ENCODE results near the gene GPR84.
"Not testable (repeated sequence)": the region's sequence is repeated elsewhere in the genome, so short reads cannot be mapped to it uniquely, and the experiment has no call there.

Gene GPR84

GRCh38 chr12:54358191-54358944 is 5.9 kb downstream of the GPR84 start:
- Histone ChIP-seq H3K36me3 (ENCODE audit: control insufficient read depth, insufficient read depth, low read length) (no peaks in the 10 kb centered on the region; the same call in 1 of the 2 replicates), H3K27me3 (replicated peaks; ENCODE audit: control insufficient read depth, insufficient read depth, low read length) (no peaks in the 10 kb centered on the region), H3K4me3 (replicated peaks; ENCODE audit: low read depth, low read length) (peak overlapping the region; percentile 80)
- TF ChIP-seq CTCF (IDR thresholded peaks at IDR 0.05; ENCODE audit: insufficient read depth, low read length, poor library complexity, severe bottlenecking), result no peak
- no peak for DNase-seq (ENCODE audit: extremely low read depth, insufficient read length)

- DNase-seq (ENCODE audit: extremely low read depth, insufficient read length), result no peak
- no peak for TF ChIP-seq CTCF (IDR thresholded peaks at IDR 0.05; ENCODE audit: insufficient read depth, low read length, poor library complexity, severe bottlenecking)
- Histone ChIP-seq H3K36me3 (ENCODE audit: control insufficient read depth, insufficient read depth, low read length) (no peaks in the 10 kb centered on the region; the same call in none of the 2 replicates), H3K4me3 (replicated peaks; ENCODE audit: low read depth, low read length) (no peak overlapping the region; the same call in 1 of the 2 replicates), H3K27me3 (replicated peaks; ENCODE audit: control insufficient read depth, insufficient read depth, low read length) (no peaks in the 10 kb centered on the region)
These were observed 6.6 kb downstream of the GPR84 start for GRCh38 chr12:54357506-54358190.

GRCh38 chr12:54356951-54357356 is 7.3 kb downstream of the GPR84 start:
- H3K27me3 ChIP-seq (replicated peaks; ENCODE audit: control insufficient read depth, insufficient read depth, low read length), result no peaks in the 10 kb centered on the region
- no peak overlapping the region for H3K4me3 ChIP-seq (replicated peaks; ENCODE audit: low read depth, low read length)
- no peak for TF ChIP-seq CTCF (IDR thresholded peaks at IDR 0.05; ENCODE audit: insufficient read depth, low read length, poor library complexity, severe bottlenecking)
- no peaks in the 10 kb centered on the region; the same call in none of the 2 replicates for H3K36me3 ChIP-seq (ENCODE audit: control insufficient read depth, insufficient read depth, low read length)
- DNase-seq (ENCODE audit: extremely low read depth, insufficient read length), result no peak

GRCh38 chr12:54356228-54356627 is 8.1 kb downstream of the GPR84 start:
- Histone ChIP-seq H3K36me3 (ENCODE audit: control insufficient read depth, insufficient read depth, low read length) (no peaks in the 10 kb centered on the region; the same call in none of the 2 replicates), H3K27me3 (replicated peaks; ENCODE audit: control insufficient read depth, insufficient read depth, low read length) (no peaks in the 10 kb centered on the region), H3K4me3 (replicated peaks; ENCODE audit: low read depth, low read length) (no peak overlapping the region)
- TF ChIP-seq CTCF (IDR thresholded peaks at IDR 0.05; ENCODE audit: insufficient read depth, low read length, poor library complexity, severe bottlenecking), result no peak
- DNase-seq (ENCODE audit: extremely low read depth, insufficient read length), result no peak

GRCh38 chr12:54355104-54355815 is 9.0 kb downstream of the GPR84 start:
- no peak overlapping the region for H3K4me3 ChIP-seq (replicated peaks; ENCODE audit: low read depth, low read length)
- H3K36me3 ChIP-seq (ENCODE audit: control insufficient read depth, insufficient read depth, low read length), result peaks cover 5% of the 10 kb centered on the region
- no peak for TF ChIP-seq CTCF (IDR thresholded peaks at IDR 0.05; ENCODE audit: insufficient read depth, low read length, poor library complexity, severe bottlenecking)
- no peaks in the 10 kb centered on the region for H3K27me3 ChIP-seq (replicated peaks; ENCODE audit: control insufficient read depth, insufficient read depth, low read length)
- DNase-seq (ENCODE audit: extremely low read depth, insufficient read length), result no peak

- not testable (repeated sequence) for DNase-seq (ENCODE audit: extremely low read depth, insufficient read length); H3K36me3 ChIP-seq (ENCODE audit: control insufficient read depth, insufficient read depth, low read length); H3K27me3 ChIP-seq (replicated peaks; ENCODE audit: control insufficient read depth, insufficient read depth, low read length); H3K4me3 ChIP-seq (replicated peaks; ENCODE audit: low read depth, low read length)
These were observed 10.0 kb downstream of the GPR84 start for GRCh38 chr12:54354271-54354670.

All from GM06990 (cell line).